ENCODE results near the gene CTNNA3. TPM values are rescaled to one million over a fixed set of nuclear protein-coding genes. Genes with fewer than 3 reads are reported as not detected.

The CTNNA3 gene
- total RNA-seq, 1 donor from 2014 or later = 159 TPM

DNA sequence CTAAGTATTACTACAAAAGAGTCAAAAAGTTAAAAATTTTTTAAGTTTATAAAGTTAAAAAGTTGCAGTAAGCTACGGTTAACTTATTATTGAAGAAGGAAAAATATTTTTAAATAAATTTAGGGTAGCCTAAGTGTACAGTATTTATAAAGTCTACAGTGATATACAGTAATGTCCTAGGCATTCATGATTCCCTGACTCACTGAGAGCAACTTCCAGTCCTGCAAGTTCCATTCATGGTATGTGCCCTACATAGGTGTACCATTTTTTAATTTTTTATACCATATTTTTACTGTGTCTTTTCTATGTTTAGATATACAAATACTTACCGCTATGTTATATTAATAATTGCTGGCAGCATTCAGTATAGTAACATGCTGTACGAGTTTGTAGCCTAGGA, 92.3 kb downstream of the CTNNA3 start:
- H3K27me3 ChIP-seq (ENCODE audit: low read depth) = no peaks in the 10 kb centered on the region
- no peaks in the 10 kb centered on the region for H3K9me3 ChIP-seq (replicated peaks)
- H3K4me3 ChIP-seq = no peak overlapping the region
- no peak for DNase-seq
- H3K4me1 ChIP-seq = peaks cover 4% of the 10 kb centered on the region
- no peaks in the 10 kb centered on the region for H3K36me3 ChIP-seq
- intact Hi-C loops (cut with micrococcal nuclease) = no loop called here
- TF ChIP-seq, protein P1, sequence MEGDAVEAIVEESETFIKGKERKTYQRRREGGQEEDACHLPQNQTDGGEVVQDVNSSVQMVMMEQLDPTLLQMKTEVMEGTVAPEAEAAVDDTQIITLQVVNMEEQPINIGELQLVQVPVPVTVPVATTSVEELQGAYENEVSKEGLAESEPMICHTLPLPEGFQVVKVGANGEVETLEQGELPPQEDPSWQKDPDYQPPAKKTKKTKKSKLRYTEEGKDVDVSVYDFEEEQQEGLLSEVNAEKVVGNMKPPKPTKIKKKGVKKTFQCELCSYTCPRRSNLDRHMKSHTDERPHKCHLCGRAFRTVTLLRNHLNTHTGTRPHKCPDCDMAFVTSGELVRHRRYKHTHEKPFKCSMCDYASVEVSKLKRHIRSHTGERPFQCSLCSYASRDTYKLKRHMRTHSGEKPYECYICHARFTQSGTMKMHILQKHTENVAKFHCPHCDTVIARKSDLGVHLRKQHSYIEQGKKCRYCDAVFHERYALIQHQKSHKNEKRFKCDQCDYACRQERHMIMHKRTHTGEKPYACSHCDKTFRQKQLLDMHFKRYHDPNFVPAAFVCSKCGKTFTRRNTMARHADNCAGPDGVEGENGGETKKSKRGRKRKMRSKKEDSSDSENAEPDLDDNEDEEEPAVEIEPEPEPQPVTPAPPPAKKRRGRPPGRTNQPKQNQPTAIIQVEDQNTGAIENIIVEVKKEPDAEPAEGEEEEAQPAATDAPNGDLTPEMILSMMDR (IDR thresholded peaks at IDR 0.05; ENCODE audit: borderline replicate concordance) = no peak
- H3K27ac ChIP-seq (replicated peaks) = no peak overlapping the region

- H3K36me3 ChIP-seq = no peaks in the 10 kb centered on the region
- H3K27ac ChIP-seq (replicated peaks) = no peak overlapping the region
- H3K4me3 ChIP-seq = no peak overlapping the region
- H3K9me3 ChIP-seq (replicated peaks) = no peaks in the 10 kb centered on the region
- DNase-seq = no peak
- H3K27me3 ChIP-seq (ENCODE audit: low read depth) = no peaks in the 10 kb centered on the region
- intact Hi-C loops (cut with micrococcal nuclease) = no loop called here
- peaks cover 4% of the 10 kb centered on the region for H3K4me1 ChIP-seq
- TF ChIP-seq, protein P1 (IDR thresholded peaks at IDR 0.05; ENCODE audit: borderline replicate concordance) = no peak
Observed at GRCh38 chr10:67603086-67603485, 92.9 kb downstream of the CTNNA3 start.

- intact Hi-C loops (cut with micrococcal nuclease) = no loop called here
Observed at GRCh38 chr10:67602268-67602950, 93.6 kb downstream of the CTNNA3 start.

DNA sequence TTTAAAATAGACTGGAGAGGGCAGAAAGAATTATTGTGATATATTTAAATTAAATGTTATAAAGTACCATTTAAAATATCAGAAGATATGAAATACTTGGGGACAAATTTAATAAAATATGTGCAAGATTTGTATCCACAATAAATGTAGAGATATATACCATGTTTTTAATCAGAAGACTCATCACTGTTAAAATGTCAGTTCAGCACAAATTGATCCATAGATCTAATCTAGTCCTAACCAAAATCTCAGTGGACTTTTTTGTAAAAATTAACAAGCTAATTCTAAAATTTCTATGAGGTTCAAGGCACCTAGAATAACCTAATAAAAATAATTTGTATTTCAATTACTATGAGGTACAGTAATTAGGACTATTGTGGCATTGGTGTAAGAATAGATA, 96.4 kb downstream of the CTNNA3 start:
- TF ChIP-seq, protein P1 (IDR thresholded peaks at IDR 0.05; ENCODE audit: borderline replicate concordance) = no peak
- H3K27me3 ChIP-seq (ENCODE audit: low read depth) = no peaks in the 10 kb centered on the region
- H3K27ac ChIP-seq (replicated peaks) = no peak overlapping the region
- no peak for DNase-seq
- H3K36me3 ChIP-seq = no peaks in the 10 kb centered on the region
- no peaks in the 10 kb centered on the region for H3K4me1 ChIP-seq
- peaks cover 3% of the 10 kb centered on the region for H3K9me3 ChIP-seq (replicated peaks)
- intact Hi-C loops (cut with micrococcal nuclease) = no loop called here
- H3K4me3 ChIP-seq = no peak overlapping the region

More at GRCh38 chr10:67602268-67602950, 93.6 kb downstream of the CTNNA3 start:
- no peak overlapping the region for H3K4me3 ChIP-seq
- H3K9me3 ChIP-seq (replicated peaks) = no peaks in the 10 kb centered on the region
- H3K36me3 ChIP-seq = no peaks in the 10 kb centered on the region
- TF ChIP-seq, protein P1 (IDR thresholded peaks at IDR 0.05; ENCODE audit: borderline replicate concordance) = no peak
- H3K4me1 ChIP-seq = no peaks in the 10 kb centered on the region
- no peak for DNase-seq
- no peak overlapping the region for H3K27ac ChIP-seq (replicated peaks)
- no peaks in the 10 kb centered on the region for H3K27me3 ChIP-seq (ENCODE audit: low read depth)

DNA sequence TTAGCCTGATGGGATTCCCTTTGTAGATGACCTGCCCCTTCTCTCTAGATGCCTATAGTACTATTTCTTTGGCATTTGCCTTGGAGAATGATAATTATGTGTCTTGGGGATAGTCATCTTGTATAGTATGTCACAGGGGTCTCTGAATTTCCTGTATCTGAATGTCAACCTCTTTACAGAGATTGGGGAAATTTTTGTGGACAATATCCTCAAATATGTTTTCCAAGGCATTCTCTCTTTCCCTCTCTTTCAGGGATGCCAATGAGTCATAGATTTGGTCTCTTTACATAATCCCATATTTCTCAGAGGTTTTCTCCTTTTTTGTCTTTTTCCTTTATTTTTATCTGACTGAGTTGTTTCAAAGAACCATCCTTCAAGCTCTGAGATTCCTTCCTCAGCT, 99.4 kb downstream of the CTNNA3 start:
- intact Hi-C loops (cut with micrococcal nuclease) = no loop called here
- Histone ChIP-seq H3K4me3 (no peak overlapping the region), H3K9me3 (replicated peaks) (peaks cover 15% of the 10 kb centered on the region), H3K4me1 (no peaks in the 10 kb centered on the region), H3K27me3 (ENCODE audit: low read depth) (no peaks in the 10 kb centered on the region), H3K27ac (replicated peaks) (no peak overlapping the region), H3K36me3 (no peaks in the 10 kb centered on the region)
- TF ChIP-seq, protein P1 (IDR thresholded peaks at IDR 0.05; ENCODE audit: borderline replicate concordance) = no peak
- no peak for DNase-seq
